ENCODE results near the gene GGT6. TPM values are rescaled to one million over a fixed set of nuclear protein-coding genes. Genes with fewer than 3 reads are reported as not detected.

The GGT6 gene
- total RNA-seq, 4 donors from 2014 or later, result 46.0 to 141 (median 68.5) TPM

DNA sequence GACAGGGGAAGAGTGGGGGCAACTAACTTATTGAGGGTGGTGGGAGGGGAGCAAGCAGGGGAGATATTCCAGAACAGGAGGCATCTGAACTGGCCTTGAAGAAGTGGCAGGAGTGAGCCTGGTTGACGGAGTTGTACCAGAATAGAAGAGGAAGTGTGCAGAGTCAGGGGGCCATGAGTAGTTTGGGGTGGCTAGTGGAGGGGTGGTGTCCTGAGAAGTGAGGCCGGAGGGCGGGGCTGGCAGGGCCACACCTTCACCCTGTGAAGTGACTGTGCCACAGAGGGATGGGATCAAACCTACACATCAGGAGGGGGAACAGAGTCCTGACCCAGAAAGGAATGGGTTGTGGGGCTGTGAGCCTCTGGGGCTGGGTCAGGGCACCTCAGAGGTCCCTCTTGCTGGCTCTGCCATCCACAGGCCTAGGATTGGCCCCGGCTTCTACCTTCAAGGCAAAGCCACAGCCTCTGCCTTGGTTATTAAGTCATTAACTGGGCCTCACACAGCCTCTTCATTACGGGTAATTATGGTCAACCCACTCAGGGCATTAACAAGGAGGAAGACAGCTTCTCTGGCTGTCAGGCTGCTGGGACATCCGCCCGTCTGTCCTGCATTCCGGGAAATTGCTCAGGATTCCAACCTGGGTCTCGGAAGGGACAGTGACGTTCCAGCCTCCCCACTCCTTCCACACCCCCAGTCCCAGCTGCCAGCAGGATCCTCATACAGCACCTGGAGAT, 49.0 kb downstream of the GGT6 start:
- Histone ChIP-seq H3K9me3 (no peaks in the 10 kb centered on the region), H3K36me3 (no peaks in the 10 kb centered on the region), H3K27ac (peak overlapping the region in 3 of 4 donors; percentile 41 to 81 (median 66)), H3K4me3 (no peak overlapping the region), H3K27me3 (no peaks in the 10 kb centered on the region), H3K4me1 (peaks cover 14 to 99% (median 32%) of the 10 kb centered on the region in 3 donors)
- no peak for TF ChIP-seq POLR2A (IDR thresholded peaks at IDR 0.05)
- TF ChIP-seq, protein P1, sequence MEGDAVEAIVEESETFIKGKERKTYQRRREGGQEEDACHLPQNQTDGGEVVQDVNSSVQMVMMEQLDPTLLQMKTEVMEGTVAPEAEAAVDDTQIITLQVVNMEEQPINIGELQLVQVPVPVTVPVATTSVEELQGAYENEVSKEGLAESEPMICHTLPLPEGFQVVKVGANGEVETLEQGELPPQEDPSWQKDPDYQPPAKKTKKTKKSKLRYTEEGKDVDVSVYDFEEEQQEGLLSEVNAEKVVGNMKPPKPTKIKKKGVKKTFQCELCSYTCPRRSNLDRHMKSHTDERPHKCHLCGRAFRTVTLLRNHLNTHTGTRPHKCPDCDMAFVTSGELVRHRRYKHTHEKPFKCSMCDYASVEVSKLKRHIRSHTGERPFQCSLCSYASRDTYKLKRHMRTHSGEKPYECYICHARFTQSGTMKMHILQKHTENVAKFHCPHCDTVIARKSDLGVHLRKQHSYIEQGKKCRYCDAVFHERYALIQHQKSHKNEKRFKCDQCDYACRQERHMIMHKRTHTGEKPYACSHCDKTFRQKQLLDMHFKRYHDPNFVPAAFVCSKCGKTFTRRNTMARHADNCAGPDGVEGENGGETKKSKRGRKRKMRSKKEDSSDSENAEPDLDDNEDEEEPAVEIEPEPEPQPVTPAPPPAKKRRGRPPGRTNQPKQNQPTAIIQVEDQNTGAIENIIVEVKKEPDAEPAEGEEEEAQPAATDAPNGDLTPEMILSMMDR (IDR thresholded peaks at IDR 0.05), result no peak
- intact Hi-C loops (cut with DNase I), result no loop called here
- 80 to 93% methylated on average over 10 of the region's 10 CpGs for WGBS, 2 donors
- no peak for DNase-seq

DNA sequence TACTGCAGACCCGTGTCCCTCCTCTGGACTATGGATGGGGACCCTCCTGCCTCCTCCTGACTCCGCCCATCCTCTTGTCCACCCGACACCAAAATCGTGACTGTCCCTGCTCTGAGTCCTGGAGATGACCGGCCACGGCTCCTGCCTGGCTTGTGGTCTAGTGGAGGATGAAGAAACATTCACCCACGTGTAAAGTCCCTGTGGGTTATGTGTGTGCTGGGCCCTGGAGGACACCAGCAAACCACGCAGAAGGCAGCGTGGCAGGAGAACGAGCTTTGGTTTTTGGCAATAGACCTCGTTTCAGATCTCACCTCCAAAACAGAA, 49.8 kb downstream of the GGT6 start:
- H3K27ac ChIP-seq, result peak overlapping the region in 3 of 4 donors; percentile 46 to 81 (median 66)

DNA sequence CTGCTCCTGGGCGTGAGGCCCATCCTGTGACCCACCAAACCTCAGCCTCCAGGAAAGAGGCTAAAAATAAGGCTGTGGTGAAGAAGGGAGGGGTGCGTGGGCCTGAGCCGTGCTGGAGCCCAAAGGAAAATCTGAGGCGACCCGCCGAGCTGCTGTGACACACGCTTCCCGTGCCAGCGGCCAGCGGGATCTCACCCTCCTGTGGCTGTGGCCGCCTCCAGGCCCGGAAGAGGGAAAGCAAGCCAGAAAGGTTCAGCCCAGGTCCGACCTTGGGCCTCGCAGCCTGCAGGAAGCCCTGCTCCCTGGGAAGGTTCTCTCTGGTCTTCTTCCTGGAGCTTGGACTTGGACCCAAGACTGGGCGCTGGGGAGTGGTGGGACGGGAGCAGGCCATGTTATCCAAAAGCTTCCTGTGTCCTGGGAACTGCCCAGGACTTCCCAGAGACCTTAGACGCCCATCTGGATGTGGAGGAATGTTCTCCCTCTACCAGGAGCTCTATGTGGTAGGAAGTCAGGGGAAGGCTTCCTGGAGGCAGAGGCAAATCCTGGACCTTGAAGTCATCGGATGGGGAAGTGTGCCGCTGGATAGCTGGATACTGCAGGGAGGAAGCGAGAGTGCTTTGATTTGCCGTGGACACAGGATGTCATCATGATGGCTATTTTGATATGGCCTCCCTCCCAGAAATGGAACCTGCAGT, 50.3 kb downstream of the GGT6 start:
- H3K4me3 ChIP-seq, result no peak overlapping the region
- peaks cover 17 to 99% (median 38%) of the 10 kb centered on the region in 3 donors for H3K4me1 ChIP-seq
- peak overlapping the region in 3 of 4 donors; percentile 46 to 81 (median 66) for H3K27ac ChIP-seq
- H3K36me3 ChIP-seq, result no peaks in the 10 kb centered on the region
- H3K27me3 ChIP-seq, result peaks cover 0 to 6% (median 0%) of the 10 kb centered on the region in 4 donors
- H3K9me3 ChIP-seq, result no peaks in the 10 kb centered on the region
- TF ChIP-seq, protein P1 (IDR thresholded peaks at IDR 0.05), result no peak
- no peak for TF ChIP-seq POLR2A (IDR thresholded peaks at IDR 0.05)
- DNase-seq, result no peak
- intact Hi-C loops (cut with DNase I), result no loop called here
- WGBS, 2 donors, result 68 to 80% methylated on average over 7 to 16 of the region's 21 CpGs

More for the DNA sequence above, 49.8 kb downstream of the GGT6 start:
- H3K9me3 ChIP-seq, result no peaks in the 10 kb centered on the region
- H3K4me1 ChIP-seq, result peaks cover 17 to 99% (median 36%) of the 10 kb centered on the region in 3 donors
- DNase-seq, result no peak
- peaks cover 0 to 5% (median 0%) of the 10 kb centered on the region in 4 donors for H3K27me3 ChIP-seq
- no peak overlapping the region for H3K4me3 ChIP-seq
- TF ChIP-seq POLR2A (IDR thresholded peaks at IDR 0.05), result no peak
- TF ChIP-seq, protein P1 (IDR thresholded peaks at IDR 0.05), result no peak
- intact Hi-C loops (cut with DNase I), result no loop called here
- 68 to 75% methylated on average over 4 to 6 of the region's 11 CpGs for WGBS, 2 donors
- H3K36me3 ChIP-seq, result no peaks in the 10 kb centered on the region

DNA sequence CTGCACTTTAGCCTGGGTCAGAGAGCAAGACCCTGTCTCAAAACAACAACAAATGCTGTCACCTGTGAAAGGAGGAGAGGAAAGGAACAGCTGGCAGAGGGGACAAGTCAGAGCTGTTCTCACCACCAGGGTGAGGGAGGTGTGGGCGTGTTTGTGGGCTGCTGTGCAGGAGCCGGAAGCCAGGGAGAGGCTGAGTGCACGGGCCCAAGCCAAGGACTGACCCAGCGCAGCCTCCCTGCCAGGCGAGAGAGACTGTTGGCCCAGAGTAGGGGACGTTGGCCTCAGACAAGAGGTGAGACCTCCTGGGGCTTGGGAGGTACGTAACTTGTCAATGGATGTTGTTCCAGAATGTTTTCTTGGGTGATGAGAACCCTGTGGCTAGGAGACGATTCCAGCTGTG, 51.0 kb downstream of the GGT6 start:
- Histone ChIP-seq H3K4me3 (no peak overlapping the region), H3K9me3 (no peaks in the 10 kb centered on the region), H3K27ac (peak overlapping the region; percentile 46 to 81 (median 58)), H3K27me3 (peaks cover 0 to 6% (median 0%) of the 10 kb centered on the region in 4 donors), H3K4me1 (peaks cover 17 to 99% (median 38%) of the 10 kb centered on the region in 3 donors), H3K36me3 (no peaks in the 10 kb centered on the region)
- WGBS, 2 donors, result 40 to 41% methylated on average over 5 to 8 of the region's 8 CpGs
- TF ChIP-seq POLR2A (IDR thresholded peaks at IDR 0.05), result no peak
- TF ChIP-seq, protein P1 (IDR thresholded peaks at IDR 0.05), result no peak
- DNase-seq, result no peak
- intact Hi-C loops (cut with DNase I), result no loop called here

DNA sequence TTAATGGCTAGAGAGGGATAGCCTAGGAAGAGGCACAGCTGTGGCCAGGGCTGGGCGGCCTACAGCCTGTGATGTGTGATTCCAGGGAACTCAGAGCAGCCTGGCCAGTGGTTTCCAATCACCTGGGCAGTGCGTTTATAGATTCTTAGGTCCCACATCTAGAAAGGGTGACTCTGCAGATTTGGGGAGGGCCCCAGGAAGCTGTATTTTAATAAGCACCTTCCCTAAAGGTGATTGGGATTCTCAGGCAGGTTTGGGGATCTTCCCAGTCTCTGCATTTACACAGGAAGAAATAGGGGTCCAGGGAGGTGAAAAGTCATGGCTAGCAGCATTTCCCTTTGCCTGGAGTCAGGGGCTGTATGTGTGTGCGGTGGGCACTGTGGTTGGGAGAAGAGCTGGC, 52.2 kb downstream of the GGT6 start:
- H3K36me3 ChIP-seq, result no peaks in the 10 kb centered on the region
- H3K27me3 ChIP-seq, result peaks cover 0 to 17% (median 0%) of the 10 kb centered on the region in 4 donors
- intact Hi-C loops (cut with DNase I), result no loop called here
- H3K27ac ChIP-seq, result peak overlapping the region in 3 of 4 donors; percentile 46 to 81 (median 66)
- no peak overlapping the region for H3K4me3 ChIP-seq
- no peak for TF ChIP-seq POLR2A (IDR thresholded peaks at IDR 0.05)
- TF ChIP-seq, protein P1 (IDR thresholded peaks at IDR 0.05), result no peak
- WGBS, 2 donors, result 88 to 100% methylated on average over 1 to 2 of the region's 3 CpGs
- peaks cover 17 to 99% (median 32%) of the 10 kb centered on the region in 3 donors for H3K4me1 ChIP-seq
- no peaks in the 10 kb centered on the region for H3K9me3 ChIP-seq
- DNase-seq, result no peak
